GM18505 (cell line): ENCODE results near the gene TULP3.

Source experiments
- ATAC-seq: cut with Tn5 transposase; IDR thresholded peaks from one replicate; pipeline ENCODE4 v1.9.1; 2021; ENCODE audit not compliant: unreplicated experiment
- POLR2A ChIP-seq: IDR thresholded peaks from 4 replicates; pipeline ENCODE4 v1.6.1; 2011; ENCODE audit warnings: borderline replicate concordance; ENCODE audit not compliant: insufficient read depth, insufficient read length; ENCODE audit errors: extremely low read depth

TULP3 gene

DNA sequence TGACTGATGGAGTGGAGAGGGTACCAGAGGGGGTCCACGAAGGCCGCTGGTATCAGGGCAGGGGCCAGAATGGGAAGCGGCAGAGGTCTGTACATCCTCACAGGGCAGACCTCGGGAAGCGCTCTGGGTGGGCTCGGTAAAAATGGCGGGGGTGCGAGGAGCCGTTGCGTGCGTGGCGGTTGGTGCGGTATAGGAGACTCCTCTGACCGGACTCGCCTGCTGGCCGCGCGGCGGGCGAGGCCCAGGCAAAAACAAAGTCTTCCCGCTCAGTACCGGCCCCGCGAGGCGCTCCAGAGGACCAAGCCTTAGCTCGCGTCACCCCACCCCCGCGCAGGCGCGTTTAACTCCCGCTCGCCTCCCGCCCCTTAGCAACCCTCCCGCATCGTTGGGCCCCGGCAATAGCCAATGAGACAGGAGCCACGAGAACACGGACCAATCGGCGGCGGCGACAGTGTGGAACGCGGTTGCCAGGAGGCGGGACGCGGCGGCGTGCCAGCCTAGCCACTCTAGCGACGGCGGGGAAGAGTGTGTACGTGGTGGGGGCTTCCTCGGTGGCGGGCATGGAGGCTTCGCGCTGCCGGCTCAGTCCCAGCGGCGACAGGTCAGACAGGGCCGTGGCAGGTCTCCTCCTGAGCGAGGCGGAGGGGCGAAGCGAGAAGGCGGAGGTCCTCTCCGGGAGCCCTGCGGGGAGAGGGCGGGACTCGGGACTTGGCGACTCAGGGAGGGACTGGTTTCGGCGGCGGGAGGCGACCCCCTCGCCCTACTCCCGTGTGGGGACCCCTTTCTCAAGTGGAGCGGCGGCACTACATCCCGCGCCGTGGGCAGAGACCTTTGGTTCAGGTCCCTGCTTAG, at the start of gene TULP3:
TSS of gene TULP3 (plus strand) at position 504 of the 852 bp plus-strand sequence. CDS start at position 561, 57 bp downstream.
- TF ChIP-seq POLR2A, result peak; percentile 69

GRCh38 chr12:2841056-2841650, 49.5 kb upstream of the TULP3 start:
- no peak for TF ChIP-seq POLR2A
- no peak for ATAC-seq

More for the DNA sequence above, at the start of gene TULP3:
- peak; percentile 95 for ATAC-seq

GRCh38 chr12:2842948-2843347, 47.7 kb upstream of the TULP3 start:
- no peak for TF ChIP-seq POLR2A
- no peak for ATAC-seq

GRCh38 chr12:2844786-2845185, 45.9 kb upstream of the TULP3 start:
- TF ChIP-seq POLR2A, result no peak
- no peak for ATAC-seq

DNA sequence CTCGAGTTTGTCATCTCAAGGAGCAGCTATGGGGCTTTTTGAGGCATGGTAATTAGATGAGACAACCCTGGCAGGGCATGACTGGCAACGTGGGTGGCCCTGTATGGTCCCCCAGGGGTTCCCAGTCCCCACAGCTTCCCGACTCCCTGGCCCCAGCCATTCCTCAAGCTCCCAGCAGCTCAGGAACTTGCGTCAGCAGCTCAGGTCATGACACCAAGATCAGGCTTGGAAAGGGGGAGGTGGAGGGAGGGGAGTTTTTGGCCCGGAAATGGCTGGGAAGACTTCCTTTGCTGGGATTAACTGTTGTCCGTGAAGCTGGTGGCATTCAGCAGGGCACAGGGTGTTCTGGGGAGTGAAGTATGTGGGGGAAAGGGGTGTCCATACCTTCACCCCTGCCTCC, 45.4 kb upstream of the TULP3 start:
- ATAC-seq, result no peak
- TF ChIP-seq POLR2A, result no peak

GRCh38 chr12:2851931-2852330, 38.8 kb upstream of the TULP3 start:
- TF ChIP-seq POLR2A, result no peak
- ATAC-seq, result no peak

DNA sequence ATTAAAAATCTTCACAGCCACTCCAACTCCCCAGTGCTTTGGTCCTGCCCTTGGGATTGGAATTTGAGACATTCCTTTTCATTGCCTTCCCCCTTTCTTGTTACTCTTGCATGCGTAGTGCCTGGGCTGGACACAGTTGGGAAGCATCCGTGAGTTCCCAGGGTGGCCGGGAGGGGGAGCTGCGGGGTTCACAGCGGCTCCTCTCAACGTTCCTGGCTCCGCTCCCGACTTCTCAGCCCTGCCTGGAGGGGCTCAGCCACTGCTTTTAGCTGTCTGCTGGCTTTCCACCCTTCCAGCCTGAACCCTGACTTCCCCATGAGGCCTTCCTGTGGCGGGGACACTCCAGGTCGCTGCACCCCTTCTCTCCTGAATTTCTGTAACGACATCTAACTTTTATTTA, 37.1 kb upstream of the TULP3 start:
- no peak for ATAC-seq
- TF ChIP-seq POLR2A, result no peak

- TF ChIP-seq POLR2A, result no peak
- no peak for ATAC-seq
Observed at GRCh38 chr12:2854669-2855453, 35.8 kb upstream of the TULP3 start.

DNA sequence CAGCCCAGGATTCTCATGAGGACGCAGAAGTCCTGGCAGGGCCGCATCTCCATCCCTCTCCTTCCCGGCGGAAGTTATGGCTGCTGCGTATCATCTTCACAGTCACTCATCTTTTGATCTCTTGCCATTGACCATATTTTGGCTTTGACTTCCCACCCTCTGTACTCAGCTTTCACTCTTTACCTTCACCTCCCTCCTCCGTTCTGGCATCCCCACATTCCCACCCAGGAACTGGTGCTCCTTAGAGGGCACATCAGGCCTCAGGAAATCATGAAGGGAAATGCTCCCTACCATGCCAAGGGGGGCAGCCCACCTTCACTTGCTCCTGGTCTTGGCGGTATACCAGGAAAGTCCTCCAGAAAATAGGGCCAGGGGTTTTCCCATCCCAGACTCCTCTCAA, 35.1 kb upstream of the TULP3 start:
- ATAC-seq, result no peak
- TF ChIP-seq POLR2A, result no peak

GRCh38 chr12:2856051-2856450, 34.6 kb upstream of the TULP3 start:
- ATAC-seq, result no peak
- no peak for TF ChIP-seq POLR2A

DNA sequence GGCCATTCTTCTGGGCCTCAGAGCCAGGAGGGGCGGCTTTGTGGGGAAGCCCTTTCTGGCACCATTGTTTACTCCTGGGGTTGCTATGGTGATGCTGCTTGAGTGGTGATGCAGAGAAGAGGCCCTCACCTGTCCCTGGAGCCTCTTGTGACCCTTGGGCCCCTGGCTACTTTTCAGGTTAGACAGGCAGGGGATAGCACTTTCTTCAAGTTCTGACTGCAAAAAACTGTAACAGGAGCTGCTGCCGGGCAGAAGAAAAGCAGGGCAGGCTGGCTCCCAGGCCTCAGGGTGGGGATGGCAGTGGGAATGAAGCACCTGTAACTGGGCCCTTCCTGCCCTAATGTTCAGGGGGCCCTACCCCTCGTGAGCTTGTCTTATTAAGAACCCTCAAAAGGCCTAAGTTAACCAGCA, 33.7 kb upstream of the TULP3 start, which contains the start of gene TEX52:
TSS of gene TEX52 (minus strand) at position 19 of the 411 bp plus-strand sequence. CDS start at position 6, 13 bp downstream.
- TF ChIP-seq POLR2A, result no peak
- ATAC-seq, result no peak

DNA sequence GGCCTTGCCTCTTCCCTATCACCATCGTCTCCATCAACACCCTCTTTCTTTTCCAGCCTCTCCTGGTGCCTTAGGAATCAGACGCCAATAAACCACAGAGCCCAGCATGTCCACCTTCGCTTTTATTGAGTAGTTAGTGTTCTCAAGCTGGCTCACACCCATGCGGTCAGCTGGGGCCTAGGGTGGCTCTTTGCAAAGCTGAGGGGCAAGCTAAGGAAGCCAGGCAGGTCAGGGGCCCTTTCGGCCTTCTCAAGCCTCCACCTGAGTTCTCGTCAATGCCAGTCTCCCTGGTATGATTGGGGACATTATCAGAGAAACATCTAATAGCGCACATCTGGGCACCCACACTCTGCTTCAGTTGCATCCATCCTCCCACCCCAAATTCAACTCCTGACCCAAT, 33.1 kb upstream of the TULP3 start:
- ATAC-seq, result no peak
- TF ChIP-seq POLR2A, result no peak

DNA sequence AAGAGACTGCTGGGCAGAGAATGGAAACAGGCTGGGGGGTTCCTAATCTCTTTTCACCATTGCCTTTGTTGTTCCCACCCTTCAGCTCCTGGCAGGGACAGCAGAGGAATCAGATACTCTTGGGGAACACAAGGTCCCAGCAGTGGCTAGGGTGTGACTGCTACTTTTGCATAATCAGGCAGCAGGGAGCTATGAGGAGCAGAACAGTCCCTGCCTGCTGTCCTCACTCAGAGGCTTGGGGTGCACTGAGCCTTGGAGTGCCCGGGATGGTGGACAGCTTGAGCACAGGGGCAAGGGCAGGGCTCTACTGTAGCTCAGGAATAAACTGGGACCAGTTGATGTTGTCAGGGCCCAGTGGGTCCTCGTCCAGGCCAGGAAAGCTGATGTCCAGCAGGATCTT, 32.4 kb upstream of the TULP3 start:
- no peak for TF ChIP-seq POLR2A
- no peak for ATAC-seq
